ENCODE measurements around the gene CCDC136.
A peak's percentile ranks its signal among the peaks of the same experiment; 100 is the strongest.

The CCDC136 gene

GRCh38 chr7:128838981-128839731 lies 47.4 kb downstream of the CCDC136 start:
- peaks cover 16% of the 10 kb centered on the region for H3K79me2 ChIP-seq (ENCODE audit: control insufficient read depth, insufficient read depth, low read length, unreplicated experiment)
- H3K27me3 ChIP-seq (ENCODE audit: insufficient read depth, low read length): no peaks in the 10 kb centered on the region
- H3K4me1 ChIP-seq (ENCODE audit: control insufficient read depth, insufficient read depth, low read length, unreplicated experiment): peaks cover 22% of the 10 kb centered on the region
- peaks cover 53% of the 10 kb centered on the region; the same call in 1 of the 2 replicates for H3K36me3 ChIP-seq (ENCODE audit: insufficient read depth, low read length)
- no peak overlapping the region for H2AFZ ChIP-seq (ENCODE audit: low read length, unreplicated experiment)
- no peak overlapping the region for H3K4me3 ChIP-seq (ENCODE audit: low read depth, low read length)
- no peak overlapping the region for H3K27ac ChIP-seq (ENCODE audit: low read depth, low read length)

GRCh38 chr7:128839751-128840177 lies 48.0 kb downstream of the CCDC136 start:
- no peak overlapping the region for H3K27ac ChIP-seq (ENCODE audit: low read depth, low read length)
- H3K27me3 ChIP-seq (ENCODE audit: insufficient read depth, low read length): no peaks in the 10 kb centered on the region
- H3K4me1 ChIP-seq (ENCODE audit: control insufficient read depth, insufficient read depth, low read length, unreplicated experiment): peaks cover 22% of the 10 kb centered on the region
- peaks cover 12% of the 10 kb centered on the region for H3K79me2 ChIP-seq (ENCODE audit: control insufficient read depth, insufficient read depth, low read length, unreplicated experiment)
- no peak overlapping the region for H3K4me3 ChIP-seq (ENCODE audit: low read depth, low read length)
- H2AFZ ChIP-seq (ENCODE audit: low read length, unreplicated experiment): no peak overlapping the region
- peaks cover 53% of the 10 kb centered on the region; the same call in 1 of the 2 replicates for H3K36me3 ChIP-seq (ENCODE audit: insufficient read depth, low read length)

- no peaks in the 10 kb centered on the region for H3K27me3 ChIP-seq (ENCODE audit: insufficient read depth, low read length)
- H2AFZ ChIP-seq (ENCODE audit: low read length, unreplicated experiment): no peak overlapping the region
- peaks cover 7% of the 10 kb centered on the region for H3K79me2 ChIP-seq (ENCODE audit: control insufficient read depth, insufficient read depth, low read length, unreplicated experiment)
- H3K27ac ChIP-seq (ENCODE audit: low read depth, low read length): no peak overlapping the region
- peaks cover 18% of the 10 kb centered on the region for H3K4me1 ChIP-seq (ENCODE audit: control insufficient read depth, insufficient read depth, low read length, unreplicated experiment)
- H3K36me3 ChIP-seq (ENCODE audit: insufficient read depth, low read length): peaks cover 55% of the 10 kb centered on the region; the same call in 1 of the 2 replicates
- no peak overlapping the region for H3K4me3 ChIP-seq (ENCODE audit: low read depth, low read length)
Measured at GRCh38 chr7:128840326-128841170, 48.8 kb downstream of the CCDC136 start.

- H3K27ac ChIP-seq (ENCODE audit: low read depth, low read length): peak overlapping the region; percentile 33
- peaks cover 2% of the 10 kb centered on the region for H3K79me2 ChIP-seq (ENCODE audit: control insufficient read depth, insufficient read depth, low read length, unreplicated experiment)
- H3K4me1 ChIP-seq (ENCODE audit: control insufficient read depth, insufficient read depth, low read length, unreplicated experiment): peaks cover 11% of the 10 kb centered on the region
- no peak overlapping the region for H3K4me3 ChIP-seq (ENCODE audit: low read depth, low read length)
- peaks cover 48% of the 10 kb centered on the region; the same call in 1 of the 2 replicates for H3K36me3 ChIP-seq (ENCODE audit: insufficient read depth, low read length)
- no peaks in the 10 kb centered on the region for H3K27me3 ChIP-seq (ENCODE audit: insufficient read depth, low read length)
- no peak overlapping the region for H2AFZ ChIP-seq (ENCODE audit: low read length, unreplicated experiment)
Measured at GRCh38 chr7:128841171-128841690, 49.5 kb downstream of the CCDC136 start.

GRCh38 chr7:128841921-128842673 lies 50.3 kb downstream of the CCDC136 start:
- peaks cover 7% of the 10 kb centered on the region for H3K4me1 ChIP-seq (ENCODE audit: control insufficient read depth, insufficient read depth, low read length, unreplicated experiment)
- peaks cover 42% of the 10 kb centered on the region; the same call in 1 of the 2 replicates for H3K36me3 ChIP-seq (ENCODE audit: insufficient read depth, low read length)
- H3K4me3 ChIP-seq (ENCODE audit: low read depth, low read length): no peak overlapping the region
- no peaks in the 10 kb centered on the region for H3K27me3 ChIP-seq (ENCODE audit: insufficient read depth, low read length)
- peak overlapping the region; percentile 33 for H3K27ac ChIP-seq (ENCODE audit: low read depth, low read length)
- H3K79me2 ChIP-seq (ENCODE audit: control insufficient read depth, insufficient read depth, low read length, unreplicated experiment): peaks cover 2% of the 10 kb centered on the region
- H2AFZ ChIP-seq (ENCODE audit: low read length, unreplicated experiment): no peak overlapping the region

GRCh38 chr7:128842674-128843641 lies 51.2 kb downstream of the CCDC136 start:
- no peak overlapping the region for H3K27ac ChIP-seq (ENCODE audit: low read depth, low read length)
- peaks cover 7% of the 10 kb centered on the region for H3K4me1 ChIP-seq (ENCODE audit: control insufficient read depth, insufficient read depth, low read length, unreplicated experiment)
- peaks cover 35% of the 10 kb centered on the region; the same call in 1 of the 2 replicates for H3K36me3 ChIP-seq (ENCODE audit: insufficient read depth, low read length)
- H2AFZ ChIP-seq (ENCODE audit: low read length, unreplicated experiment): no peak overlapping the region
- no peak overlapping the region for H3K4me3 ChIP-seq (ENCODE audit: low read depth, low read length)
- H3K27me3 ChIP-seq (ENCODE audit: insufficient read depth, low read length): no peaks in the 10 kb centered on the region
- H3K79me2 ChIP-seq (ENCODE audit: control insufficient read depth, insufficient read depth, low read length, unreplicated experiment): peaks cover 2% of the 10 kb centered on the region

GRCh38 chr7:128843938-128844621 lies 52.3 kb downstream of the CCDC136 start:
- Histone ChIP-seq H3K27ac (ENCODE audit: low read depth, low read length) (no peak overlapping the region), H3K4me1 (ENCODE audit: control insufficient read depth, insufficient read depth, low read length, unreplicated experiment) (peaks cover 7% of the 10 kb centered on the region), H2AFZ (ENCODE audit: low read length, unreplicated experiment) (no peak overlapping the region), H3K36me3 (ENCODE audit: insufficient read depth, low read length) (peaks cover 27% of the 10 kb centered on the region; the same call in 1 of the 2 replicates), H3K79me2 (ENCODE audit: control insufficient read depth, insufficient read depth, low read length, unreplicated experiment) (no peaks in the 10 kb centered on the region), H3K27me3 (ENCODE audit: insufficient read depth, low read length) (no peaks in the 10 kb centered on the region), H3K4me3 (ENCODE audit: low read depth, low read length) (no peak overlapping the region)

GRCh38 chr7:128844777-128845311 lies 53.1 kb downstream of the CCDC136 start:
- no peak overlapping the region for H3K4me3 ChIP-seq (ENCODE audit: low read depth, low read length)
- no peaks in the 10 kb centered on the region for H3K27me3 ChIP-seq (ENCODE audit: insufficient read depth, low read length)
- H3K4me1 ChIP-seq (ENCODE audit: control insufficient read depth, insufficient read depth, low read length, unreplicated experiment): peaks cover 7% of the 10 kb centered on the region
- H3K79me2 ChIP-seq (ENCODE audit: control insufficient read depth, insufficient read depth, low read length, unreplicated experiment): no peaks in the 10 kb centered on the region
- H2AFZ ChIP-seq (ENCODE audit: low read length, unreplicated experiment): no peak overlapping the region
- H3K27ac ChIP-seq (ENCODE audit: low read depth, low read length): no peak overlapping the region
- peaks cover 26% of the 10 kb centered on the region; the same call in 1 of the 2 replicates for H3K36me3 ChIP-seq (ENCODE audit: insufficient read depth, low read length)

- no peaks in the 10 kb centered on the region for H3K27me3 ChIP-seq (ENCODE audit: insufficient read depth, low read length)
- peaks cover 7% of the 10 kb centered on the region for H3K4me1 ChIP-seq (ENCODE audit: control insufficient read depth, insufficient read depth, low read length, unreplicated experiment)
- H3K27ac ChIP-seq (ENCODE audit: low read depth, low read length): no peak overlapping the region
- peaks cover 20% of the 10 kb centered on the region; the same call in 1 of the 2 replicates for H3K36me3 ChIP-seq (ENCODE audit: insufficient read depth, low read length)
- no peak overlapping the region for H3K4me3 ChIP-seq (ENCODE audit: low read depth, low read length)
- H2AFZ ChIP-seq (ENCODE audit: low read length, unreplicated experiment): no peak overlapping the region
- no peaks in the 10 kb centered on the region for H3K79me2 ChIP-seq (ENCODE audit: control insufficient read depth, insufficient read depth, low read length, unreplicated experiment)
Measured at GRCh38 chr7:128845475-128845874, 53.7 kb downstream of the CCDC136 start.

Measured in ACC112 (cell line).